Raji (cell line): ENCODE measurements around the gene EPOP.

Experiments
- POLR2A ChIP-seq: IDR thresholded peaks from 2 replicates; pipeline ENCODE4 v1.6.1; 2011; ENCODE audit warnings: low read depth, low read length, control low read depth; ENCODE audit not compliant: insufficient read depth

Gene EPOP

GRCh38 chr17:38674749-38675615, at the start of gene EPOP:
TSS of gene EPOP (minus strand) at chr17:38674957. CDS start at chr17:38674495, 462 bp downstream.
- peak; percentile 87 for TF ChIP-seq POLR2A

GRCh38 chr17:38721802-38722201, 47.0 kb upstream of the EPOP start:
- no peak for TF ChIP-seq POLR2A

GRCh38 chr17:38720941-38721340, 46.2 kb upstream of the EPOP start:
- no peak for TF ChIP-seq POLR2A

- TF ChIP-seq POLR2A: no peak
These were observed 45.3 kb upstream of the EPOP start for GRCh38 chr17:38719943-38720641.

GRCh38 chr17:38719289-38719942, 44.7 kb upstream of the EPOP start:
- TF ChIP-seq POLR2A: no peak

- no peak for TF ChIP-seq POLR2A
These were observed 42.5 kb upstream of the EPOP start for GRCh38 chr17:38717139-38717745.

- no peak for TF ChIP-seq POLR2A
These were observed 41.7 kb upstream of the EPOP start for GRCh38 chr17:38716368-38717005.

GRCh38 chr17:38715216-38715943, 40.6 kb upstream of the EPOP start:
- no peak for TF ChIP-seq POLR2A

- TF ChIP-seq POLR2A: no peak
These were observed 38.8 kb upstream of the EPOP start for GRCh38 chr17:38713456-38714075.

GRCh38 chr17:38712593-38712992, 37.8 kb upstream of the EPOP start:
- no peak for TF ChIP-seq POLR2A

GRCh38 chr17:38711792-38712571, 37.2 kb upstream of the EPOP start:
- no peak for TF ChIP-seq POLR2A

- no peak for TF ChIP-seq POLR2A
These were observed 36.2 kb upstream of the EPOP start for GRCh38 chr17:38710985-38711384.

- no peak for TF ChIP-seq POLR2A
These were observed 35.8 kb upstream of the EPOP start for GRCh38 chr17:38710604-38710962.
